ENCODE data around the gene WDR1.

Gene WDR1

DNA sequence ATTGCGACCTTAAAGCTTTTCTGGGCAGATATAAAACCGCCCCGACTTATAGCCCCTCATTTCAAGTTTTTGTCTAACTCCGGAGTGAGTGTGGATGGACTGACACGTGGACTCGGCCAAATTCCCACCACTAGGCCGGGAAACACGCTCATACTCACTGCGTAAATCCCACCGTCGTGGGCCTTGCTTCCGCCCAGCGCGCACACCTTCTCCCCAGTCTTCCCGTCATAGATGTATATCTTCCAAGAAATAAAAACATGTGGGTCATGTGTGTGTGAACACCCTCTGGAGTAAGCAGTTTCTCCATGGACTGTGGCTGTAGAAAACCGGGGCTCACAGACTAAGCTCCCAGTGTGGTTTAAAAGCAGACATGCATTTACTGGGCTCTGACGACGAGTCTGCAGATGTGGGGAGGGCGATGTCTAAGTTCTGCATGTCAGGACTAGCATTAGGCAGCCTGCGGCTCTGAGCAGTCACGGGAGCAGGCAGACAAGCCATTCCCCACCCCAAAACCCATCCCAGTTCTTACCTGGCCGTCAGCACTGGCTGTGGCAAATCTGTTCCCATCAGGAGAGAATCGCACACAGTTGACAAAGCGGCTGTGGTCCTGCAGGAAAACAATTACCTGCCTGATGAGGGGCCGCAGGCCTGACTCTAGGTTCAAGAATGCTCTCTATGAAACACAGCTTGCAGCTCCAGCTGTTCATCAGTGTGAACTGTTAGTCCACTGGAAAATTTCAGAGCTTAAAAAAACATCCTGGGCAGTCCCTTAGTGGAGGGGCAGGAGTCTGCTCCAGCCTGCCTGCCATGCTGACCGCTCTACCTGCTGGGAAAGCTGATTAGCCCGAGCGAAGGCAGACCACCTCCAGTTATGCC, 28.2 kb downstream of the WDR1 start:
- no peak for FAIRE-seq
- no peak for DNase-seq (ENCODE audit: insufficient read length, low spot score)

DNA sequence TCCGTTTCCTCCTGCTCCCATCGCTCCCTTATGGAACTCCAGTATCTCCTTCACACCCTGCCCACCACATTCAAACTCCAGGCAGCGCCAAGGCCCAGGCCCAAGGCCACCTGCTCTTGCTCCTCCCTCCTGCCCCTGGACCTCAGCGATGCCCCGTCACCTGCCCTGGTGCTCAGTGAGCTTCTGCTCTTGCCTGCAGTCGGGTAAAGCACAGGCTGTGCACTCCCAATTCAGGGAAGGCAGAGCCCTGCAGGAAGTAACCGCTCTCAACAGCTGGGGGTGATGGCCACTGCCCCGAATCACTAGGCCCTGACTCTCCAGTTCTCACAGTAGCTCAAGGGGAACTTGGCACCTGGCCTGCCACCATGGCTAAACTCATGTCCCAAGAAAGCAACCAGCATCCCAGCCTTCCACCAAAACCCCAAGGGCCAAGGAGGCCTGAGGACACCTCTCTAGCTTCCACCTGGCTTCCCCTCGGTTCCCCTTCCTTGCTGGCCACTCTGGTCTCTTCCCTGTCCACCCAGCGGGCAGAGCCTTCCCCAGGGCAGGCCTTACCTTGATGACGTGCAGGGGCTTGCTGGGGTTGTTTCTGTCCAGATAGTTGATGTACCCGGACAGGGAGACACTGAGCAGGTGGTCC, 29.3 kb downstream of the WDR1 start:
- FAIRE-seq (no peak), DNase-seq (ENCODE audit: insufficient read length, low spot score) (no peak)

DNA sequence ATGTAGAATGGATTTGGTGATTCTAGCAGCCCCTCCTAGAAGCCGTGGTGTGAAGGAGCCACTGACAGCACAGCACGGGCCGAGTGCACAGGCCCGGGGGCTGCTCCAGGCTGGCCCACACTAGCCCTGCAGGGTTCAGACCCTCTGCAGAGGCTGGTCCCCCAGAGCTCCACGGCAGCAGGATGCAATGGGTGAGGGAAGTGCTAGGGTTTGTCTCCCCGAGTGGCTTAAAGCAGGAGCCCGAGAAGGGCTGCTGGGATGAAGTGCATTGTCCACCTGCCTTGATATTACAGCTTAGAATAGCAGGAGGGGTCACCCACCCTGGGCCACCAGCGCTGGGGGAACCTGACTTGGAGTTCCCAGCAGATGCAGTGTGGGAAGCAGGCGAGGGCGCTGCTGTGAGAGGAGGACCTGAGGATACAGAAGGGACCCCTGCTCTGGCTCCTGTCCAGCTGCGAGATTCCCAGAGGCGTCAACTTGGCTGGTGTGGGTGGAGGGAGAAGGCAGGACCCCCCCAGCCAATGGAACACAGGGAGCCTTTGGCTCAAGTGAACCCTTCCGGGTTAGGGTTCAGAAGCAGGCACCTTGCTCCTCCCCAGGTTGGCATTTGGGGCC, 30.0 kb downstream of the WDR1 start:
- FAIRE-seq (no peak), DNase-seq (ENCODE audit: insufficient read length, low spot score) (no peak)

DNA sequence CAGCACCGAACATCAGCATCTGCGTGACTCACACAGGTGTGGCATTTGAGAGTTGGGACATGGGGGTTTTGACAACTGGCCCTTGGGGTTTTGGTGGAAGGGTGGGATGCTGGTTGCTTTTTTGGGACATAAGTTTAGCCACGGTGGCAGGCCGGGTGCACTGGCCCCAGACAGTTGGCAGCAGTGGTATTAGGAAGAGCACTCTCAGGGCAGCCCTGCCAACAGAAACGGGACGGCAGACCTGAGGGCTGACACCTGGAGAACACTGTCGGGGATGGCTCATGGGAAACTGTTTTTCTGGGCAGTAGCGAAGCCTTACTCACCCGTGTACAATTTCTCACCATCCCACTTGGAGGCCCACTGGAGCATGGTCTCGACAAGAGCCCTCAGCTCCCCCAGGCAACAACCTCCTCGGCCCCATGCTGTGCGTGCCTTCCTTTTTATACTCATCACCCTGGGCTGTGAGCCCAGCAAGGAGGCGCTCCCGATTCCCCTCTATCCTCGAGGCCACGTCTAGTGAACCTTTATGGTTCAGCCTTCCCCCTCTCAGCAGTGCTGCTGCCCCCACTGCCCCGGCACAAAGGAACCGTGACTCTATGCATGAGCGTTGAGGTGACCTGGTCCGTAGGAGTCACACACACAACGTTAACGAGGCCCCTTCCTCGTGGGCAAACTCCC, 30.6 kb downstream of the WDR1 start:
- DNase-seq (ENCODE audit: insufficient read length, low spot score) (no peak), FAIRE-seq (no peak)

DNA sequence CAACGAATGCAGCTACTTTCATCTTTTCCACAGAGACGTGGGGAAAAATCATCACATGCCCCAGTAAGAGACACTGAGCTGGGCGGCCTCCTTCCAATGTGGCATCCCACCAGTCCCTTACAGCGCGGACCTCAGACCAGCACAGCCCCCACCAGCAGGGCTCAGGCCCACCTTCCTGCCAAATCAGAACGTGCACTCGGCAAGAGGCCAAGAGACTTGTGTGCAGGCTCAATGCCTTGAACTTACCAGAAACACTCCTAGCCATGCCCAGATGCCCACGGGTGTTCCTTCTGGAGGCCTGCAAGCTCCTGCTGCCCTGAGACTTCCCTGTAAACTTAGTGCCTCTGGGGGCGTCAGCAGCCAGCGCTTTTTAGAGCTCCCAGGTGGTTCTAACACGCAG, 31.2 kb downstream of the WDR1 start:
- no peak for FAIRE-seq
- DNase-seq (ENCODE audit: insufficient read length, low spot score): no peak

DNA sequence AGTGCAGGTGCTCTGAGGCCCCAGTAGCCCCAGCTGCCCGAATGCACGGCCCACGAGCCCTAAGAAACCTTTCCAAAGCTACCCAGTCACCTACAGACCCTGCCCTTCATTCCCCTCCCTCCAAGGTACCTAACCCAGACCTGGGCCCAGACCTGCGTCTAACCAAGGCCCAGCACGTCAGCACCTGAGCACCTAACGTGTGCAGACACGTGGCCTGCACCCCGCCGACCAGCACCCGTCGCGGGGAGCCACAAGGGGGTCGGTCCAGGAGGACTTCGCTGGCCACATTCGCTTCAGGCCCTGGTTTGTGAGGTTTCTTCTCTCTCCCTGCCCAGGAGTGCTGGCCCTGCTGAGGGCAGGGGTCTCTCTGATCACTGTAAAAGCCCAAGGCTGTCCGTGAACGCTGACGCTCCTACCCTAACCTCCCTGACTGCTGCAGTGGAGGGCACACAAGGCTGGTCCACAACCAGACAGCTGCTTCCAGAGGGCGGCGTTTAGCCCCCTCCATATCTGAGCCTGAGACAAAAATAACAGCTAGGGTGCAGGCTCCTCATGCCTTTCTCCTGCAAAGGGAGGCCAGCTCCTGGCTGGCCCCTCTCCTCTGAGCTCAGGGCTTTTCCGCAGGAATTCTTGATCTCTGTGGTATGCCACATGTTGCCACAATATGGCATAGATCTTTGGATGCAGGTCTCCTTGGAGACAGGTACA, 31.8 kb downstream of the WDR1 start:
- FAIRE-seq (no peak), DNase-seq (ENCODE audit: insufficient read length, low spot score) (no peak)

DNA sequence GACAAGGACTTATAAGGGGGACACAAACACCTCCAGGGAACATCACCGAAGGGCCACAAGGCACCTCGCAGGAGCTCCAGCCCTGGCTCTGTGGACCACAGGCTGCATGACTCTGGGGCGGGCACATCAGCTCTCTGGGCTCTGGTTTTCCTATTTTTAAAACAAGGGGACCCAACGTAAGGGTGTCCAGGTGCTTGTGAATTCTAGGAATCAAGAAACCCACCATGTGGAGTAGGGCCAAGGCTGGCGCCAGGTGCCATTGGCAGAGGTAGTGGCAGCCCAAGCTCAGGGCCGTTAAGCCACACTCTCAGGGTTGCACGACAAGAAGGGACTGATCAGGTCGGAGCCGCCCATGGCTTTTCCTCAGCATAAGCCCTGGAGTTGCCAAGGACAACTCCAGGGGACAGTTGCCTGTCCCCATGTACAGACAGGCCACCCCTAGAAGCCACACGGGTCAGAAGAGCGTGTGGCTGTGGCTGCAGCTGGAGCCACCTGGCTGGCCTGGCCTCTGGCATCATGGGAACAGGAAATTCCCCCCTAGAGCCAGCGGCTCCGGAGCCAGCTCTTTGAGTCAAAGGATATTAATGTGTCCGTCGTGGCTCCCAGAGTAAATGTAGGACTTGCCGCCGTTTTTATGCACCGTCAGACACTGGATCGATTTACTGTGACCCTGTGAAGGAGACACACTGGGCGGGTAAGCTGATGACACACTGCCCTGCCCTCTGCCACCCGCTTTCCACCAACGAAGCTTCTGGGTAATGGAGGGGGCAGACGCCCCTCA, 32.5 kb downstream of the WDR1 start:
- FAIRE-seq: no peak
- no peak for DNase-seq (ENCODE audit: insufficient read length, low spot score)

DNA sequence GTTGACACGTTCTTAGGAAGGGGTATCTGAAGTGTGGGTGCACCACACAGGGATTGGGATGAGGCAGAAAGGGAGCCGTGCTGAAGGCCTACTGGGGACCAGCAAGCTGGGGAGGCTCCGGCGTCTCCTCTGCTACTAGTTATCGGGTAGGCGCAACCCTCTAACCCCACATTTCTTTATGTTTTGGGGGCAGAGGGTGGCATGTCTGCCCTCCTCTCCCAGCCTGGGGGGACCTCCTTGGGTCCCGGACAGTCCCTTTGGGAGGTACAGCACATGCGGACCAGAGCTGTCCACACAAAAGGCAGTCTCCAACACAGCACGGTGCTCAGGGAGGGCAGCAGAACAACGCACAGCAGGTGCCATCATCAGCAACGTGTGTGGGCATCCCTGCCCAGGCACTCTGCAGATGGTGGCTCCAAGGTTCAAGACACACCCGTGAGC, 33.2 kb downstream of the WDR1 start:
- FAIRE-seq: no peak

DNA sequence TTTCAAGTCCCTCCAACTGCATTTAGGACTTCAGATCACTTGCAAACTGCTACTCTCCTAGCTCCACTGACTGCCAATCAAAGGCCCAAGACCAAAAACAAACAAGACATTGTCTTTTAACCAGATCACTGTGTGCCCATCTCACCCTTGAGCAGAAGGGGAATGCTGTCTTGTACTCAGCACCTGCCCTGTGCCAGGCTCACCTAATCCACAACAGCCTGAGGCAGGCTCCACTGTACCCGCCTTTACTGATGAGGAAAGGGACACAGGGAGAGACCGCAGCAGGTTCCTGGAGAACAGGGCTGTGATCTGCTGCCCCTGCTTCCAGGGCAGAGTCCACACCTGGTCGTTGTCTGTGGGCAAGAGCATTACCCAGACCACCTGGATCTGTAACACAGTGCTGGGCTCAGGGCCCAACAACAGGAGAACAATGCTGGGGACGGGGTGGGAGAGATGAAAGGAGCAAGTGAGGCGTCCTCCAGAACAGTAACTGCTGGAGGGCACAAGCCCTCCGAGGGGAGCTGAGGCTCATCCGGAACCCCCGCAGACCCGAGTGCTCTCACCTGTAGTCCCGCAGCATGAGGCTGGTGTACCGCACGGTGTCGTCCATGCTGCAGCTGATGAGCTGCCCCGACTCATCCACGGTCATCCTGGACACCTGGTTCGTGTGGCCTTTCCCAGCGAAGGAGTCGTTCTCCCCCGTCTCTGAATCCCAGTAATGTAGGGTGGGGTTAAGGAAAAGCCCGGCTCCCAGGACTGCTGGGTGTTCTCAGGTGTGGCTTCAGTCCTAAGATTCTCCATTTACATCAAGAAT, 33.9 kb downstream of the WDR1 start:
- DNase-seq (ENCODE audit: insufficient read length, low spot score): no peak
- FAIRE-seq: no peak

More for the DNA sequence above, 33.2 kb downstream of the WDR1 start:
- no peak for DNase-seq (ENCODE audit: insufficient read length, low spot score)

DNA sequence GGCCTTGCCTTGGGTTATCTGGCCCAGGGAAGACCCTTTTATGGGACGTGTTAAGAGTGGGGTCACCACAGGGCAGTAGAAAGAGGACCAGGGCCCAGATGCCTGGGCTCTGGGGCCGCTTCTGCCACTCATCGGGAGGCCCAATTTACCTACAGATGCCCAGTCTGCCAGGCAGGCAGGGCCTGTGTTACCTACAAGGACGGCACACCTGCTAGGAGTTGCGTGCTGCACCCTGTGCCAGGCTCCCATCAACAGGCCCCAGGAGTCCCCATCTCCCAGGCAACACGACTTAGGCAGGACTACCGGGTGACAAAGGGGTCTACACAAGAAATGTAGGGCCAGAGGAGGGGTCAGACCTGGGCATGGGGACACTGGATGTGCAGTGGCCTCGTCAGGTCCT, 34.6 kb downstream of the WDR1 start:
- DNase-seq (ENCODE audit: insufficient read length, low spot score): no peak
- no peak for FAIRE-seq

DNA sequence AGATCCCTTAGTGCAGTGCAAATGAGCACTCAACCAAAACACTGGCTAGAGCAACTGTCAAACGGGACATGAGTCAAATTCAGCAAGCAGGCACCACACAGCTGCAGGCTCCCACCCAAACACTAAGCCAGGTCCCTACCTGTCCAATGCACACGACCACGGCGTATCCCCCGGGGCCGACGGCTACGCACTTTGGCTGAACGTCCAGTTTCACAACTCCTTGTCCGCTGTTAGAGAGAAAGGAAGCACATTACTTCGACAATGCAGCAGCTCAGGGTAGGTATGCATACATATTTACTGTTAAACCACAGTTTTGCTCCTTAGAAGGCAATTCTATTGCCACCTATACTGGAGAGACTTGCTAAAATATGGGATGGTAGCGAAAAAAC, 35.4 kb downstream of the WDR1 start:
- no peak for FAIRE-seq

DNA sequence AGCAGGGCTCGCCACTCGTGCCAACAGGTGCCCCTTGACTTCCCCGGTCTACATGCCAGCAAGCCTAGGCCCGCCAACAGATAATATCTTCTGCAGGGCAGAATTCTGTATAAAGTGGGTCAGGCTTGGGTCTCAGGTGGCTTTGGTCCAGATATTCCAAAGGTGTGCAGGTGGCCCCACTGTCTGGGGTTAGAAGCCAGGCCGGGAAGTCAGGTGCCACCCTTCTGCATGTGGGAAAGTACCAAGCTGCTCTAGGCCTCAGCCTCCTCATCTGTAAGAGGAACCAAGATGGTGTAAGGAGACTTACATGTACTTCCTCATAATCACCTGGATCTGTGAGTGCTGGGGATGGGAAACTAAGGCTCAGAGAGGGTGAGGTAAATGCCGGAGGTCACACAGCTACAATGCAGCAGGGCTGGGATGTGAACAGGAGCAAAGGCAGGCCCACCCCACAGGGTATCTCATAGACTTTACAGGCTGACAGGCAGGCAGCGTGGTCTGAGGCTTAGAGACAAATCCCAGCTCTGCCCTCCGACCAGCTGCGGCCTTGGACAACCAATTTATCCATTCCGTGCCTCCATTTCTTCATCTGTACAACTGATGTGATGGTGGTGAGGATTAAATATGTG, 35.9 kb downstream of the WDR1 start:
- DNase-seq (ENCODE audit: insufficient read length, low spot score): no peak
- no peak for FAIRE-seq

More for the DNA sequence above, 35.4 kb downstream of the WDR1 start:
- DNase-seq (ENCODE audit: insufficient read length, low spot score): no peak

DNA sequence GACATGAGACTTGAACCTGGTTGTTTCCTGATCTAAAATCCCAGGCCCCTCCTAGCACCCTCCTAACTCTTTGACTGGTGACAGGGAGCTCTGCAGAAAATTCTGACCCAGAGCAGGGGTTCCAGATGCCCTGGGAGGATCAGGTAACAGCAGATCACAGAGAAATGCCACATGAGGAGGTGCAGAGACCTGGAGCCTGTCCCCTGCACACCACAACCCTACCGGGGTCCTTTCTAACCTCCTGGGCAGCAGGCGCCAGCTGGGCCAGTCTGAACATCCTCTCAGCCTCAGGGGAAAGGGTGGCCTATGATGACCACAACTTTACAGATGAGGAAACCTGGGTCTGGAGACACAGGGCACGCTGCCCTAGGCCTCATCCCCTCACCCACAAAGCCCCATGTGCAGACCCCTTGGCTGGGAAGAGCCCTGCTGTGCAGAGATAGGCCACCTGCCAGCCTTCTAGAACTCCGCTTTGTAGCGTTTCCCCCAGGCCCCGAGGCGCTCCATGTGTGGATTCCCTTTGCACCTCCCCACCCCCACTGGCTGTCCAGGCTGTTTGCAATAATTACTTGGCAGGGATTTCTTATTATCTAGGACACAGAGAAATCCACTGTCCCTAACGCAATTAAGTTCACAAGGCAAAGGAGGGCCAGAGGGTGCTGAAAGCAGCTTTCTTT, 36.5 kb downstream of the WDR1 start:
- no peak for FAIRE-seq

DNA sequence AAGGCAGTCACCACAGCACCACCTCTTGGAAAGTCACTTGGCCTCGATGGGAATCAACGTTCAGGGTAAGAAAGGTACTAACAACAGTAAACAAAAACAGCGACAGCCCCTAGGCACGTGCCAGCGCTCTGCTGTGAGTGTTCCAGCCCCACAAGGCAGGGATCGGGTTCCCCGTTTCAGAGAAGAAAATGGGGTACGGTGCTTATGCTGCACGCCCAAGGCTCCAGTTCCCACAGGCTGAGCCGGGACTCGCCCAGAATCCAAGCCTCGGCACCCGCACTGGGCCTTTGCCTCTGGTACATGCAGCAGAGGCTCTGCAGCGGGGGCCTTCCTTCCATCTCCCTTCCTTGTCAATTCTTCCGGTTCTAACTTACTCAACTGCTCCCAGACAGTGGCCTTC, 37.3 kb downstream of the WDR1 start:
- DNase-seq (ENCODE audit: insufficient read length, low spot score) (no peak), FAIRE-seq (no peak)

More for the DNA sequence above, 36.5 kb downstream of the WDR1 start:
- DNase-seq (ENCODE audit: insufficient read length, low spot score): no peak

DNA sequence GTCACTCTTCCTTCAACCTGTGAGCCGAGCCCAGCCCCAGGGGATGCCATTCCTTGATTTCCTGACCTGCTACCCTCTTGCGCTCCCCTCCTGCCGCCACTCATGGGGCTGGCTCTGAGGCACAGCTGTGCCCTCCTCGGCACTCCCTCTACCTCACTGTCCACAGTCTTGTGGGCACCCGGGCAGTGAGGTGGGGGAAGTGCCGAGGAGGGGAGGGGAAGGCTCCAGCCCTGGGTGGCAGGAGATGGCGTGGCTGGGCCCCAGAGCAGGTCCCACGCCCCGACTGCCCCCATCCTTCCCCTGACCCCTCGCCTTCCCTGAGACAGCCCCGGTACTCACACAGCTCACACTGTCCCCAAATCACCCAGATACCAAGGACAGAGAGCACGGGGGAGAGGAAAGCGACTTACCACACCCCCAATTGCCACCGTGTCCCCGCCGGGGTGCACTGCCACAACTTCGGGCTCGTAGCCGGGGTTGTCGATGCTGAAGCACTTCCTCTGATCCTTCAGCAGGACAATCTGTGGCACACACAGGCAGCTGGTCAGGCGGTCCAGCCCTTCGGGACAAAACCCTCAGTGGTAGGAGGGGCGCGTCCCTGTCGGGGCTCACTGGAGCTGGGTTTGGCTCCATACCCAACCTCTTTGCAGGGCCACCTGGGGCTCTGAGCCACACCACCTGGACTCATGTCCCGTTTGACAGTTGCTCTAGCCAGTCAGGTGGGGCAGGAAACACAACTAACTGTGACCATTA, 37.9 kb downstream of the WDR1 start:
- FAIRE-seq: no peak
- no peak for DNase-seq (ENCODE audit: insufficient read length, low spot score)

DNA sequence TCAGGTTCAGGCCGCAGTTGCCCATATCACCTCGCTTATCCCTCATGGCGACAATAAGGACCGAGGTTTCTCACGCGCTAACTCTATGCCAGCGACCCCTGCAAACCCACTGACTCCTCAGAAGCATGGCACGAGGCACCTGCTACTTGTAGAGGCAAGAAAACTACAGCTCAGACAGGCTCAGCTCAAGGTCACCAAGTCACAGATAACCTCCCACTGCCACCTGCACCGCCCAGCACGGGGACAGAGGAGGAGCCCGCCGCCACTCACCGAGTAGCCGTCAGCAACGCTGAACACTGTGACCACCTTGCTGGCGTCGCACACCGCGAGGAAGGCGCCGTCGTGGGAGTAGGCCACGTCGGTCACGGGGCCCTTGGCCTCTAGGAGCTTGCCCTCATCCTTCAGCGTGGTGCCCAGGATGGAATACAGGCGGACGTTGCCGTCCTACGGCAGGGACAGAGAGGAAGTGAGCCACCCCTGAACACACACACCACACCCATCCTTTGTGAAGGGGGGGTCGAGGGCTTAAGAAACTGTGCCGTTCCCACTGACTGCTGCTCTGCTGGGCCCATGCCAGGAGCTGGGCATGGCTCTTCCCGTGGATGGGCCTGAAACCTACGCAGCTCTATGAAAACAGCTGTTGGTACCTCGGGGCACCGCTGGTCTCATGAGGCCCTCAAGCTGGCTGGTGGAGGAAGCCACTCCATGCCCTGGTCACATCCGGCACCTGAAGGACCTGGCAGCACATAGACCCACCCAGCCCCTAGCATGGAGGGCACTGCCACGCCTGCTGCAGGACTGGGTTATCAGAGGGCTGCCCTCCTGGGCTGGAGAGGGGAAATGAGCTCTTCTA, 38.9 kb downstream of the WDR1 start:
- no peak for DNase-seq (ENCODE audit: insufficient read length, low spot score)
- no peak for FAIRE-seq
